Inflammatory macrophage treated with lipopolysaccharide for 4 hours (primary cell): Measurements from ENCODE around the gene MRGPRD.
A peak's percentile ranks its signal among the peaks of the same experiment; 100 is the strongest.

ENCODE experiments used
- DNase-seq: peaks from one replicate; pipeline ENCODE4 v3.0.0-alpha.2; 2020

MRGPRD gene

GRCh38 chr11:68966894-68967780, 13.6 kb downstream of the MRGPRD start:
- DNase-seq: no peak

- DNase-seq: no peak
Measured at GRCh38 chr11:68965901-68966853, 14.6 kb downstream of the MRGPRD start.

- no peak for DNase-seq
Measured at GRCh38 chr11:68963779-68964178, 17.0 kb downstream of the MRGPRD start.

- DNase-seq: no peak
Measured at GRCh38 chr11:68962527-68963250, 18.1 kb downstream of the MRGPRD start.

- DNase-seq: no peak
Measured at GRCh38 chr11:68961245-68961644, 19.5 kb downstream of the MRGPRD start.

- no peak for DNase-seq
Measured at GRCh38 chr11:68960294-68961071, 20.3 kb downstream of the MRGPRD start.

- DNase-seq: no peak
Measured at GRCh38 chr11:68959465-68960293, 21.1 kb downstream of the MRGPRD start.

- no peak for DNase-seq
Measured at GRCh38 chr11:68958211-68958610, 22.6 kb downstream of the MRGPRD start.

- DNase-seq: no peak
Measured at GRCh38 chr11:68956547-68957254, 24.1 kb downstream of the MRGPRD start.

GRCh38 chr11:68956142-68956541, 24.6 kb downstream of the MRGPRD start:
- no peak for DNase-seq

GRCh38 chr11:68955607-68955958, 25.2 kb downstream of the MRGPRD start:
- DNase-seq: no peak

GRCh38 chr11:68954836-68955606, 25.8 kb downstream of the MRGPRD start:
- peak; percentile 58 for DNase-seq

GRCh38 chr11:68950762-68951161, 30.0 kb downstream of the MRGPRD start:
- DNase-seq: no peak

GRCh38 chr11:68950270-68950669, 30.5 kb downstream of the MRGPRD start:
- peak; percentile 12 for DNase-seq

GRCh38 chr11:68948935-68949334, 31.9 kb downstream of the MRGPRD start:
- DNase-seq: no peak

GRCh38 chr11:68948496-68948895, 32.3 kb downstream of the MRGPRD start:
- DNase-seq: no peak

- DNase-seq: no peak
Measured at GRCh38 chr11:68947151-68947550, 33.6 kb downstream of the MRGPRD start.

GRCh38 chr11:68946416-68947090, 34.2 kb downstream of the MRGPRD start:
- DNase-seq: no peak

GRCh38 chr11:68942751-68943271, 38.0 kb downstream of the MRGPRD start:
- DNase-seq: peak; percentile 80
